ENCODE measurements around the gene SMG6. TPM values are rescaled to one million over a fixed set of nuclear protein-coding genes. Genes with fewer than 3 reads are reported as not detected.

The SMG6 gene
- total RNA-seq, 1 experiment from 2014 or later: 25.6 TPM

GRCh38 chr17:2275722-2276121, 27.9 kb downstream of the SMG6 start (continued):
- TF ChIP-seq GRHL2 (CRISPR knock-in tag; IDR thresholded peaks at IDR 0.05; ENCODE audit: insufficient replicate concordance, severe bottlenecking) (no peak), AR (CRISPR knock-in tag; IDR thresholded peaks at IDR 0.05) (no peak), ATF1 (CRISPR knock-in tag; IDR thresholded peaks at IDR 0.05) (no peak), TP53 (CRISPR knock-in tag; IDR thresholded peaks at IDR 0.05) (no peak), IRF1 (CRISPR knock-in tag; IDR thresholded peaks at IDR 0.05) (no peak), PRDM15 (CRISPR knock-in tag; IDR thresholded peaks at IDR 0.05) (no peak), ETV6 (CRISPR knock-in tag; IDR thresholded peaks at IDR 0.05) (no peak), OVOL2 (CRISPR knock-in tag; IDR thresholded peaks at IDR 0.05; ENCODE audit: borderline replicate concordance) (no peak), TEAD4 (CRISPR knock-in tag; IDR thresholded peaks at IDR 0.05) (no peak)

GRCh38 chr17:2274414-2274813, 29.2 kb downstream of the SMG6 start:
- no peak for TF ChIP-seq OVOL2 (CRISPR knock-in tag; IDR thresholded peaks at IDR 0.05; ENCODE audit: borderline replicate concordance)
- TF ChIP-seq IRF2 (CRISPR knock-in tag; IDR thresholded peaks at IDR 0.05; ENCODE audit: borderline replicate concordance, low read depth): no peak
- no peak for TF ChIP-seq JAZF1 (CRISPR knock-in tag; IDR thresholded peaks at IDR 0.05)
- TF ChIP-seq PRDM15 (CRISPR knock-in tag; IDR thresholded peaks at IDR 0.05): no peak
- TF ChIP-seq KAT7 (CRISPR knock-in tag; IDR thresholded peaks at IDR 0.05; ENCODE audit: borderline replicate concordance): no peak
- TF ChIP-seq ZNF416 (CRISPR knock-in tag; IDR thresholded peaks at IDR 0.05): no peak
- no peak for TF ChIP-seq RORB (CRISPR knock-in tag; IDR thresholded peaks at IDR 0.05)
- no peak for TF ChIP-seq HMGA2 (CRISPR knock-in tag; IDR thresholded peaks at IDR 0.05)
- no peak for TF ChIP-seq SMAD4 (CRISPR knock-in tag; IDR thresholded peaks at IDR 0.05)
- no peak for TF ChIP-seq CTCF (IDR thresholded peaks at IDR 0.05)
- ATAC-seq: no peak
- Mint-ChIP-seq H3K4me1 (no peaks in the 10 kb centered on the region), H3K36me3 (peaks cover 21% of the 10 kb centered on the region; the same call in 1 of the 2 replicates), H3K27ac (no peak overlapping the region), H3K27me3 (ENCODE audit: low read depth) (no peaks in the 10 kb centered on the region), H3K9me3 (no peaks in the 10 kb centered on the region), H3K4me3 (no peak overlapping the region)
- POLR2A ChIA-PET: no interaction called here
- no peak for DNase-seq (ENCODE audit: low spot score)
- CTCF ChIA-PET: no interaction called here

Data from WTC11 (cell line).